Hematopoietic multipotent progenitor cell treated with erythropoietin and hydrocortisone succinate and interleukin-3 and kit ligand, for 6 days (in vitro differentiated cells): ENCODE measurements around the gene SELPLG.
"Not testable (repeated sequence)": the region's sequence is repeated elsewhere in the genome, so short reads cannot be mapped to it uniquely, and the experiment has no call there.

Source experiments
- DNase-seq: peaks from one replicate; pipeline ENCODE4 v3.0.0-alpha.2; 2015

The SELPLG gene

GRCh38 chr12:108633534-108634248 lies at the start of gene SELPLG:
TSS of gene SELPLG (minus strand) at chr12:108633894. CDS start at chr12:108624307, 9,587 bp downstream.
- peak; percentile 98 for DNase-seq

- DNase-seq = no peak
Observed at GRCh38 chr12:108681317-108681716, 47.6 kb upstream of the SELPLG start.

GRCh38 chr12:108679106-108679681 lies 45.5 kb upstream of the SELPLG start:
- DNase-seq = peak; percentile 82

- no peak for DNase-seq
Observed at GRCh38 chr12:108678104-108678730, 44.5 kb upstream of the SELPLG start.

GRCh38 chr12:108677381-108677780 lies 43.7 kb upstream of the SELPLG start:
- no peak for DNase-seq

- no peak for DNase-seq
Observed at GRCh38 chr12:108676707-108677106, 43.0 kb upstream of the SELPLG start.

- no peak for DNase-seq
Observed at GRCh38 chr12:108675792-108676191, 42.1 kb upstream of the SELPLG start.

- no peak for DNase-seq
Observed at GRCh38 chr12:108672054-108672453, 38.4 kb upstream of the SELPLG start.

GRCh38 chr12:108671110-108671509 lies 37.4 kb upstream of the SELPLG start:
- DNase-seq = no peak

GRCh38 chr12:108670066-108670631 lies 36.5 kb upstream of the SELPLG start:
- no peak for DNase-seq

GRCh38 chr12:108668542-108668941 lies 34.8 kb upstream of the SELPLG start:
- DNase-seq = no peak

GRCh38 chr12:108668063-108668462 lies 34.4 kb upstream of the SELPLG start:
- DNase-seq = no peak

- peak; percentile 40 for DNase-seq
Observed at GRCh38 chr12:108667349-108667748, 33.7 kb upstream of the SELPLG start.

GRCh38 chr12:108666401-108666881 lies 32.7 kb upstream of the SELPLG start:
- peak; percentile 26 for DNase-seq

- DNase-seq = no peak
Observed at GRCh38 chr12:108665608-108666202, 32.0 kb upstream of the SELPLG start.

- DNase-seq = peak; percentile 94
Observed at GRCh38 chr12:108664338-108665258, 30.9 kb upstream of the SELPLG start.

- DNase-seq = no peak
Observed at GRCh38 chr12:108663324-108664015, 29.8 kb upstream of the SELPLG start.

GRCh38 chr12:108658115-108658514 lies 24.4 kb upstream of the SELPLG start:
- DNase-seq = not testable (repeated sequence)

- no peak for DNase-seq
Observed at GRCh38 chr12:108657130-108657745, 23.5 kb upstream of the SELPLG start.

- DNase-seq = not testable (repeated sequence)
Observed at GRCh38 chr12:108656247-108656646, 22.6 kb upstream of the SELPLG start.

- not testable (repeated sequence) for DNase-seq
Observed at GRCh38 chr12:108655812-108656175, 22.1 kb upstream of the SELPLG start.
